Stimulated activated CD4-positive, alpha-beta T cell treated with anti-CD3 and anti-CD28 coated beads, Interleukin-4, amount 100 ng/mL, for 1 hour (primary cell): ENCODE results near the gene SCNN1B.

Experiments
- DNase-seq: peaks from one replicate; pipeline ENCODE4 v3.0.0-alpha.2; 2020

The SCNN1B gene

GRCh38 chr16:23323224-23324030 is 21.3 kb downstream of the SCNN1B start:
- DNase-seq, result no peak

- DNase-seq, result no peak
Observed at GRCh38 chr16:23324727-23325126, 22.6 kb downstream of the SCNN1B start.

GRCh38 chr16:23327836-23328235 is 25.7 kb downstream of the SCNN1B start:
- no peak for DNase-seq

GRCh38 chr16:23330161-23330560 is 28.1 kb downstream of the SCNN1B start:
- no peak for DNase-seq

GRCh38 chr16:23330583-23331249 is 28.6 kb downstream of the SCNN1B start:
- DNase-seq, result no peak

DNA sequence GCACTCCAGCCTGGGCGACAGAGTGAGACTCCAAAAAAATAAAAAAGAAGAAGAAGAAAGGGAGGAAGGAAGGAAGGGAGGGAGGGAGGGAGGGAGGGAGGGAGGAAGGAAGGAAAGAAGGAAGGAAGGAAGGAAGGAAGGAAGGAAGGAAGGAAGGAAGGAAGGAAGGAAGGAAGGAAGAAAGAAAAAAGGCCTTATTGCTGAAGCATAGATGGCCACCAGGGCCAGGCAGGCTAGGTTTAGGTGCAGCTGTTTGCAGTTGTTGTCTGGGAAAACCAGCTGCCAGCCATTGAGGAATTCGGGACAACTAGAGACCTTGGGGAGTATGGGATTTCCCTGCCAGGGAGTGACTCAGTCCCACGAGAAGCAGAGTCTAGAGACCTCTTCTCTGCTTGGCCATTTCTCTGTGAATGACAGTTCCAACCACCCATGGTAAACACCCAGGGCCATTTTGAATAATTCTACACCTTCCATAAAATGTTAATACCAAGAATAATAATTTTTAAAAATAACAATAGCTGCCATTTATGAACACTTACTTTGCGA is 31.0 kb downstream of the SCNN1B start:
- no peak for DNase-seq

GRCh38 chr16:23333831-23334456 is 31.8 kb downstream of the SCNN1B start:
- DNase-seq, result no peak

DNA sequence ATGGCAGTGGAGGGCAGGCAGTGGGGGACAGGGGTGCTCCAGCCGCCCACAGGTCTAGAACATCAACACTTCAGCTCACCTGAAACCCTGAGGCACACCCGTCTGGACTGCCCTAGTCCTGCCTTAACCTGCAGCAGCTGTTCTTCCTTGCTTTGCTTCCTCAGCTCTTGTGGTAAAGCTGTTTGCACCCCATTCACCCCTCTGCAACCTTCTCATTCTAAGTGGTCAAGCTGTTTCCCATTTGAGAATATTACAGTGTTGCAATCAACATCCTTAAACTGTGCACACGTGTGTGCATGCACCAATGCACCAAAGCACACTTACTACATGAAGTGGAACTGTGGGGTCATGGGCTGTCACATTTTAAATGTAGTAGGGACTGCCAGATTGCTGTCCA is 32.4 kb downstream of the SCNN1B start:
- no peak for DNase-seq

DNA sequence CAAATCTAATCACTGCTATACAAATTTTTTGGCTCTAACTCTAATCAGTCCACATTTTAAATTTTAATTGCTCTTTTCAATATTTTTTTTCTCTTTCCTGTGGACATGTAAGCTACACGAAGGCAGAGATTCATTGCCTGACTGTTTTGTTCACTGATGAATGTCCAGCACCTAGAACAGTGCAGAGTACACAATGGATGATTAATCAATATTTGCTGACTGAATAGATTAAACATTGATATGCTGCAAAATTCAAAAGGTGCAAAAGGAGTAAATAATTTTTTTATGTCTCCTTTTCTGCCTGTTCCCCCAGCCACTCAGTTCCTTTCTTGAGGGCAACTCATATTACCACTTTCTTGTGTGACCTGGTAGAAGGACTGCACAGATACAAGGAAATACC is 32.8 kb downstream of the SCNN1B start:
- no peak for DNase-seq

DNA sequence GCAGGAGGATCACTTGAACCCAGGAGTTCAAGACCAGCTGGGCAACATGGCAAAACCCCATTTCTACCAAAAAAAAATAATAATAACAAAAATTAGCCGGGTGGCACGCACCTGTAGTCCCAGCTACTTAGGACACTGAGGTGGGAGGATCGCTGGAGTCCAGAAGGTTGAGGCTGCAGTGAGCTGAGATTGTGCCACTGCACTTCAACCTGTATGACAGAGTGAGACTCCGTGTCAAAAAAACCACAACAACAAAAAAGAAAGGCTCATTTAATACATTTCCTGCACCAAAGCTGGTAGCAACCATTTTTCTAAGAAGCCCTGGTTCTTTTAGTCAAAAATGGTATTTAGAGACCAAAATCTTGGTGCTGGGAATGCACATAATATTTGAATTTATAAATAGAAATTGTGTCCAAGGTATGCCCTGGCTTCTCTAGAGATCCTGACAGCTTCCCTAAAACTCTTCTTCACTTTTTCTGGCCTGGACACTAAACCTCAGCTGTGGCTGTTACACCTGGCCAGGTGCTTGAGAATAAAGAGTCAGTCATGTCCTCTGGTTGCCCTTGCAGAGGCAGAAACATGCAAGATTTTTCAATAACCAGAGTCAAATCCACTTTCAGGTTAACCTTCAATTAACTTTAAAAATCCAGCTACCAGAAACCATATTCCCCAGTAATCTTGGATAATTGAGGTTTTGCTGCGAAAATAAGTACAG is 35.9 kb downstream of the SCNN1B start:
- no peak for DNase-seq

GRCh38 chr16:23339787-23340186 is 37.7 kb downstream of the SCNN1B start:
- no peak for DNase-seq

DNA sequence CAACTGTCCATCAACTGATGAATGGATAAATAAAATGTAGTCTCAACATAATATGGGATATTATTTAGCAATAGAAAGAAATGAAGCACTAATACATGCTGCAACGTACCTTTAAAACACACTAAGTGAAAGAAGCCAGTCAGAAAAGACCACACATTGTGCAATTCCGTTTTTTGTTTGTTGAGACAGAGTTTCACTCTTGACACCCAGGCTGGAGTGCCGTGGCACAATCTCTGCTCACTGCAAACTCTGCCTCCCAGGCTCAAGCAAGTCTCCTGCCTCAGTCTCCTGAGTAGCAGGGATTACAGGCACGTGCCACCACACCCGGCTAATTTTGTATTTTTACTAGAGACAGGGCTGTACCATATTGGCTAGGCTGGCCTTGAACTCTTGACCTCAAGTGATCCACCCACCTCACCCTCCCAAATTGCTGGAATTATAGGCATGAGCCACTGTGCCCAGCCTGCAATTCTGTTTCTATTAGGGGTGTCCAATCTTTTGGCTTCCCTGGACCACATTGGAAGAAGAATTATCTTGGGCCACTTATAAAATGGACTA is 40.1 kb downstream of the SCNN1B start:
- DNase-seq, result no peak

DNA sequence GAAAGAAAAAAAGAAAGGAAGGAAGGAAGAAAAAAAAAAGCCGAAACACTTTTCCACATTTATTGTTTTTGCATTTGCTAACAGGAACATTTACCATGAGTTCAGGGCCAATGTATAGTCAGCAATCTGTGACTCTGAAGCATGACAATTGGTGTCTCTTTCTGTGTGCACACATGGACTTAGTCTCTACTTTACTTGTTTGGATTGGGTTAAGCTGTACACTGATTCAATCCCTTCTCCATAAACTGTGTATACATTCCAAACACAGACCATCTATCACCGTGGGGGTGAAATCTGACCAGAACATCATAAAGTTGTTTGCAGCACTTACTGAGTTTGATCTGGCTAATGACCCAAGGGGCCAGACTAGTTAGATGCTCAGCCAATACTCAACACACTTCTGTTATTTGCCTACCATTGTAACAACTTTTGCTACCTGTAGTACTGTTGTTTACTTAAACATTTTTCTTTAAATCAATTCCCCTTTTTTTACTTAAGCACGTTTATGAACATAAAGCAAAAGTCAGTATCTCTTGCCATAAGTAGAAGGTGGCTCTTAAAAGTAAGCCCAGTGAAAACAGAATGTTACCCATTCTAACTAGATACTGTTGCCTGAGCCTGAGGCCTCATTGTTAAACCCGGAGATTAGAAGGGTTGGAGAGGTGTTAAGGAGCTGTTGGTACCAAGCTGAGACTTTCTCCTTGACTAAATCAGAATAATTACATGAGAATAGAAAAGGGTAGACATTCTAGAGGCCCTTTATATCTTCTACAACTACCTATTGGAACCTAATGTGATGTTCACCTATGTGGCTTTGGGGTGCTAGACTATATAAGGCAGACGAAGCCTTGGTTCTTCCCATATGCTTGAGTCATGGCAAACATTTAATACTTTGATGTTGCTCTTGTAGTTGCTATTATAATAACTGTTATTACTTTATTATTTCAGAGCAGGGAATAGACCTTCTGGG is 41.8 kb downstream of the SCNN1B start:
- no peak for DNase-seq

- no peak for DNase-seq
Observed at GRCh38 chr16:23345237-23345636, 43.1 kb downstream of the SCNN1B start.

GRCh38 chr16:23348579-23349469 is 46.7 kb downstream of the SCNN1B start:
- DNase-seq, result no peak

DNA sequence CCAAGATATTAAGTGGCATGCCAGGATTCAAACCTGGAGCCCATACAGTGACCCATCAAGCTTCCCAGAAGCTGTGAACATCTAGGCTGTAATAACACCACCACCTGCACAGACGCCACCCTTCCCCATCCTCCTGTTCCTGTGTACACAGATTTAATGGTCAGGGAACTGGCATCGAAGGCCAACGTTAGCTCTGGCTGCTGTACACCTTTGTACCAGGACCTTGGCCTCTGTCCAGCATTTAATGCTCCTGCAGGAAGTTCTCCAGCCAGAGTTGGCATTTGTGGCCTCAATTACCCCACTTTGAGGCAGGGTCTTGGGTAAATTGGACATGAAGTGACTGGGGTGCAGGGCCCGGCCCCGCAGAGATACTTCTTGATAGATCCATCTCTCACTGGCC is 49.3 kb downstream of the SCNN1B start:
- DNase-seq, result no peak

GRCh38 chr16:23353440-23353839 is 51.3 kb downstream of the SCNN1B start:
- no peak for DNase-seq

DNA sequence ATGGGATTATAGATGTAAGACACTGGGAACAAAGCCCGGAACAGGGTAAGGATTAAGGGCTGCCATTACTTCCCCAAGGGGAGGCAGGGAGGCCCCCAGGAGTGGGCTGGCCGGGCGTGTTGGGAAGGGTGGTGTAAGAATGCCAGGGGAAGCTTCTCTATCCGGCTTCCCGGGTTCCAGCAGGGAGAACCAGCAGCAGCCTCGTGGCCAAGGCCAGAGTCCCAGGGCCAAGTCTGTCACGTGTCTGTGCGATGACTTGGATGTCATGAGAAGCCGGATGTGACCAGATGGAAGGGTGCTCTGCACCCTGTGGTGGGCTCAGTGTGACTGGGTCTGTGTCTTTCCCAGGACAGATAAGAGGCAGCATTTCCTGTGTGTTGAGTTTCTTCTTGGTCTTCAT is 52.1 kb downstream of the SCNN1B start:
- no peak for DNase-seq

- DNase-seq, result no peak
Observed at GRCh38 chr16:23355106-23355670, 53.1 kb downstream of the SCNN1B start.

- no peak for DNase-seq
Observed at GRCh38 chr16:23356941-23357340, 54.8 kb downstream of the SCNN1B start.
